HEK293 (cell line): ENCODE measurements around the gene ICAM5.
A peak's percentile ranks its signal among the peaks of the same experiment; 100 is the strongest.

Experiments used
- CTCF ChIA-PET: fragments of 350-600 bp; formaldehyde crosslinking; extraction: SDS; loops from one replicate; lab custom pipeline; 2021; ENCODE audit warnings: antibody characterized with exemption; lab: Yijun Ruan, JAX
- POLR2A ChIA-PET: fragments of 300-600 bp; formaldehyde crosslinking; extraction: SDS; loops from one replicate; lab custom pipeline; 2020; ENCODE audit warnings: antibody characterized with exemption, inconsistent platforms; lab: Yijun Ruan, JAX
- H3K27ac ChIP-seq: fragments of 200-500 bp; sonication (Bioruptor generic); 2 replicates; pipeline ENCODE4 v1.5.1; 2014; ENCODE audit warnings: low read depth, low read length, control low read depth, inconsistent platforms; ENCODE audit errors: extremely low read depth
- H3K36me3 ChIP-seq, 2 experiments: fragments of 200-500 bp in 1 of 2; sonication (Bioruptor generic) in 1 of 2; 1 replicate in 1 of 2; 2 replicates in 1 of 2; pipeline ENCODE4 v1.5.1; 2014 to 2017; ENCODE audit warnings: inconsistent platforms in 2 of 2, low read length in 2 of 2; ENCODE audit not compliant: control insufficient read depth in 2 of 2, insufficient read depth in 1 of 2
- H3K4me1 ChIP-seq: fragments of 200-500 bp; sonication (Bioruptor generic); 2 replicates; pipeline ENCODE4 v1.5.1; 2014; ENCODE audit warnings: mild to moderate bottlenecking, low read length, inconsistent platforms; ENCODE audit not compliant: control insufficient read depth, insufficient read depth
- H3K4me3 ChIP-seq: 2 replicates; pipeline ENCODE4 v1.5.1; 2011; ENCODE audit warnings: low read depth, mild to moderate bottlenecking, control low read depth, low read length, moderate library complexity
- H3K9me3 ChIP-seq: fragments of 200-500 bp; sonication (Bioruptor generic); 2 replicates; pipeline ENCODE4 v1.5.1; 2014; ENCODE audit warnings: low read depth, low read length, inconsistent platforms; ENCODE audit not compliant: control insufficient read depth, insufficient read depth
- IKZF3 ChIP-seq: fragments of 450-650 bp; IDR thresholded peaks from 2 replicates; pipeline ENCODE4 v1.5.0; 2018; ENCODE audit warnings: missing biosample characterization, mild to moderate bottlenecking, missing genetic modification characterization, moderate library complexity
- PRDM1 ChIP-seq: fragments of 450-650 bp; formaldehyde crosslinking; IDR thresholded peaks from 2 replicates; pipeline ENCODE4; 2016; ENCODE audit warnings: missing biosample characterization, missing genetic modification characterization
- SALL2 ChIP-seq: fragments of 450-650 bp; formaldehyde crosslinking; IDR thresholded peaks from 2 replicates; pipeline ENCODE4 v1.5.0; 2017; ENCODE audit warnings: missing biosample characterization, mild to moderate bottlenecking, missing genetic modification characterization, borderline replicate concordance
- SP7 ChIP-seq: fragments of 450-650 bp; formaldehyde crosslinking; IDR thresholded peaks from 2 replicates; pipeline ENCODE4 v1.5.1; 2016; ENCODE audit warnings: missing biosample characterization, missing genetic modification characterization
- ZIC2 ChIP-seq: fragments of 450-650 bp; formaldehyde crosslinking; IDR thresholded peaks from 2 replicates; pipeline ENCODE4 v1.5.1; 2016; ENCODE audit warnings: missing biosample characterization, missing genetic modification characterization
- ZNF146 ChIP-seq: fragments of 450-650 bp; formaldehyde crosslinking; IDR thresholded peaks from 2 replicates; pipeline ENCODE4 v1.5.1; 2016; ENCODE audit warnings: missing biosample characterization, missing genetic modification characterization
- ZNF155 ChIP-seq: fragments of 450-650 bp; formaldehyde crosslinking; IDR thresholded peaks from 2 replicates; pipeline ENCODE4 v1.5.1; 2016; ENCODE audit warnings: missing biosample characterization, missing genetic modification characterization
- ZNF16 ChIP-seq: fragments of 450-650 bp; formaldehyde crosslinking; IDR thresholded peaks from 2 replicates; pipeline ENCODE4 v1.5.1; 2016; ENCODE audit warnings: low read depth, missing biosample characterization, missing genetic modification characterization
- ZNF2 ChIP-seq: fragments of 450-650 bp; formaldehyde crosslinking; IDR thresholded peaks from 2 replicates; pipeline ENCODE4 v1.5.1; 2016; ENCODE audit warnings: missing biosample characterization, missing genetic modification characterization
- ZNF350 ChIP-seq: fragments of 450-650 bp; formaldehyde crosslinking; IDR thresholded peaks from 2 replicates; pipeline ENCODE4 v1.5.0; 2017; ENCODE audit warnings: missing biosample characterization, mild to moderate bottlenecking, missing genetic modification characterization
- ZNF37A ChIP-seq: fragments of 450-650 bp; IDR thresholded peaks from 2 replicates; pipeline ENCODE4 v1.5.1; 2018; ENCODE audit warnings: missing biosample characterization, missing genetic modification characterization
- ZNF416 ChIP-seq: fragments of 450-650 bp; formaldehyde crosslinking; IDR thresholded peaks from 2 replicates; pipeline ENCODE4 v1.5.1; 2016; ENCODE audit warnings: missing biosample characterization, missing genetic modification characterization
- ZNF585B ChIP-seq: fragments of 450-650 bp; formaldehyde crosslinking; IDR thresholded peaks from 2 replicates; pipeline ENCODE4 v1.5.1; 2016; ENCODE audit warnings: missing biosample characterization, missing genetic modification characterization
- ZNF792 ChIP-seq: fragments of 450-650 bp; formaldehyde crosslinking; IDR thresholded peaks from 2 replicates; pipeline ENCODE4 v1.5.1; 2016; ENCODE audit warnings: missing biosample characterization, missing genetic modification characterization
- TF ChIP-seq, protein P1 (sequence below): fragments of 450-650 bp; formaldehyde crosslinking; optimal IDR thresholded peaks from 2 replicates; pipeline ENCODE3; 2016; ENCODE audit warnings: missing biosample characterization, mild to moderate bottlenecking, missing genetic modification characterization
- TF ChIP-seq, protein P2 (sequence below): fragments of 450-650 bp; formaldehyde crosslinking; IDR thresholded peaks from 2 replicates; pipeline ENCODE4 v1.5.1; 2016; ENCODE audit warnings: missing biosample characterization, missing genetic modification characterization, low read depth
- TF ChIP-seq, protein P3 (sequence below): fragments of 450-650 bp; formaldehyde crosslinking; IDR thresholded peaks from 2 replicates; pipeline ENCODE4 v1.5.1; 2017; ENCODE audit warnings: missing biosample characterization, missing genetic modification characterization

ICAM5 gene

DNA sequence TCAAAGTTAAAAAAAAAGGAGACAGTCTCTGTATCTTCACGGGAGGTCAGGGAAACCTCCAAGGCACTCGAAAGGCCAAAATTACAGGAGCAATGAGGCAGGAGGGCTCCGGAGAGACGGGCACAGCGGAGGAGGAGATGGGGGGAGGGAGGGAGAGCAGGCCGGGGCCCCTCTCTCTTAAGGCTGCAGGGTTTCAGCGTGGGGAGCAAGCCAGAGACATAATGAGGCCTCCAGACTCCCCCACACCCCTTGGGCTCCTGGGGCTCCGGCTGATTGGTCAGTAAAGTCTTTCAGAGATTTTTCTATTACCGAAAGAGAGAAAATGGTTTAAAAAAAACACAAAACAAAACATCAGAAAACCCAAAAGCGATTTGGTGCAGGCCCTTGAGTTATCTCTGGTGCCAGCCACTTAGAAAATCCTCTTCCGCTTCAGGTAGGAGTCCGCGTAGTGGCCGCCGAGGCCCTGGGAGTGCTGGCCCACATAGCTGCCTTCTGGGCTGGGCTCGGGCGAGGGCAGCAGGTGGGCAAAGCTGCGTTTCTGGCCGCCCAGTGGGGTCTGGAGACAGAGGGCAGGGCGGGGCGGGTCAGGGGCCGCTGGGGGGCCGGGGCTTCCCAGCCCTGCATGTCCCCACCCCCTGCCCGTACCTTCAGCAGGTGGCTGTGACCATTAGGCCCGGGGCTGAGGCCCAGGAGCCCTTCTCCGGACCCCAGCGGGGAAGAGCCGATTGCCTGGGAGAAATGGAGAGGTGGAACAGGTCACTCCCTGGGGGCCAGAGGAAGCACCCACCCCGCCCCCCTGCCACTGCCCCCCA, 27.5 kb downstream of the ICAM5 start:
- POLR2A ChIA-PET, result interaction anchor here (0.7 to 1.6 kb wide), 6 partner anchors 16 to 206 kb away, joined by 3 to 6 read pairs (median 4); partner anchors contain the start of genes ICAM5, P2RY11, RAVER1 and TYK2
- H3K9me3 ChIP-seq, result no peaks in the 10 kb centered on the region
- no peak overlapping the region; the same call in 1 of the 2 replicates for H3K27ac ChIP-seq
- peaks cover 13 to 69% of the 10 kb centered on the region in 2 experiments; a peak in 2 of 3 replicates for H3K36me3 ChIP-seq
- no peak overlapping the region for H3K4me3 ChIP-seq
- H3K4me1 ChIP-seq, result peaks cover 3% of the 10 kb centered on the region
- CTCF ChIA-PET, result interaction anchor here (0.6 to 1.1 kb wide), 3 partner anchors 18 to 71 kb away, joined by 3 to 6 read pairs (median 4); no protein-coding TSS in a partner anchor
- TF ChIP-seq ZIC2 (tag by site-specific recombination) (no peak), IKZF3 (tag by site-specific recombination) (0 out of 2 replicates have a peak, but pooled peaks have one; percentile 14)

DNA sequence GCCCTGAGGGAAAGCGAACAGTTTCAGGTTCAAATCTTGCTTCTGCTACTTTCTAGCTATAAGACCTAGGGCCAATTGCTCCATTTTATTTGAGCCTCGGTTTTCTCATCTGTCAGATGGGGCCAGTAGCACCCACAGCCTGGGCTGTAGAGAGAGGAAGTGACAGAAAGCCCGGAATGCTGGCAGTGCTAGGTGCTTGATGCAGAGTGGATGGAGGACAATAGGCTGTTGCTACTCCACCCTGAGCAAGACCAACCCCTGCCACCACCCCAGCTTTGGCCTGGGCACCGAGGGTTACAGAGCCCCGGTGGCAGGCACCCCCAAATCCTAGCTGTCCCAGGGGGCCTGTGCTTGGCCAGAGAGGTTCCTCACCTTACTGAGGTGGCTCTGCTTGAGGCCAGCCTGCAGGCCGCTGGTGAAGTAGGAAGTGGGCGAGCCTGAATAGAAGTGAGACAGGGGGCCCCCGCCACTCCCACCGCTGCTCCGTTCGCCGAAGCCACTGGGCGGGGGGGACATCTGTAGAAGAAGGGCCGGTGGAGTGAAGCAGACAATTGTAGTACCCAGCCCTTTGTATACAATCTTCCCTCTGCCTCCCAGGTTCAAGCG, 28.2 kb downstream of the ICAM5 start:
- POLR2A ChIA-PET, result interaction anchor here (1.1 to 1.5 kb wide), 3 partner anchors 27 to 62 kb away, joined by 4 read pairs; partner anchors contain the start of genes ICAM5 and TYK2
- Histone ChIP-seq H3K9me3 (no peaks in the 10 kb centered on the region), H3K36me3 (peaks cover 13 to 75% of the 10 kb centered on the region in 2 experiments; a peak in 2 of 3 replicates), H3K4me1 (peaks cover 3% of the 10 kb centered on the region), H3K4me3 (no peak overlapping the region), H3K27ac (no peak overlapping the region)
- TF ChIP-seq, protein P1, sequence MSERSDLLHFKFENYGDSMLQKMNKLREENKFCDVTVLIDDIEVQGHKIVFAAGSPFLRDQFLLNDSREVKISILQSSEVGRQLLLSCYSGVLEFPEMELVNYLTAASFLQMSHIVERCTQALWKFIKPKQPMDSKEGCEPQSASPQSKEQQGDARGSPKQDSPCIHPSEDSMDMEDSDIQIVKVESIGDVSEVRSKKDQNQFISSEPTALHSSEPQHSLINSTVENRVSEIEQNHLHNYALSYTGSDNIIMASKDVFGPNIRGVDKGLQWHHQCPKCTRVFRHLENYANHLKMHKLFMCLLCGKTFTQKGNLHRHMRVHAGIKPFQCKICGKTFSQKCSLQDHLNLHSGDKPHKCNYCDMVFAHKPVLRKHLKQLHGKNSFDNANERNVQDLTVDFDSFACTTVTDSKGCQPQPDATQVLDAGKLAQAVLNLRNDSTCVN (tag by site-specific recombination), result no peak
- TF ChIP-seq ZNF155 (tag by site-specific recombination) (no peak), ZNF2 (tag by site-specific recombination) (no peak), PRDM1 (no peak), ZNF350 (tag by site-specific recombination) (no peak), SP7 (tag by site-specific recombination) (no peak), ZNF585B (tag by site-specific recombination) (no peak), ZNF37A (tag by site-specific recombination) (no peak), ZNF792 (tag by site-specific recombination) (no peak), ZNF146 (tag by site-specific recombination) (no peak), ZNF416 (no peak), ZNF16 (tag by site-specific recombination) (no peak), SALL2 (no peak)
- TF ChIP-seq, protein P2, sequence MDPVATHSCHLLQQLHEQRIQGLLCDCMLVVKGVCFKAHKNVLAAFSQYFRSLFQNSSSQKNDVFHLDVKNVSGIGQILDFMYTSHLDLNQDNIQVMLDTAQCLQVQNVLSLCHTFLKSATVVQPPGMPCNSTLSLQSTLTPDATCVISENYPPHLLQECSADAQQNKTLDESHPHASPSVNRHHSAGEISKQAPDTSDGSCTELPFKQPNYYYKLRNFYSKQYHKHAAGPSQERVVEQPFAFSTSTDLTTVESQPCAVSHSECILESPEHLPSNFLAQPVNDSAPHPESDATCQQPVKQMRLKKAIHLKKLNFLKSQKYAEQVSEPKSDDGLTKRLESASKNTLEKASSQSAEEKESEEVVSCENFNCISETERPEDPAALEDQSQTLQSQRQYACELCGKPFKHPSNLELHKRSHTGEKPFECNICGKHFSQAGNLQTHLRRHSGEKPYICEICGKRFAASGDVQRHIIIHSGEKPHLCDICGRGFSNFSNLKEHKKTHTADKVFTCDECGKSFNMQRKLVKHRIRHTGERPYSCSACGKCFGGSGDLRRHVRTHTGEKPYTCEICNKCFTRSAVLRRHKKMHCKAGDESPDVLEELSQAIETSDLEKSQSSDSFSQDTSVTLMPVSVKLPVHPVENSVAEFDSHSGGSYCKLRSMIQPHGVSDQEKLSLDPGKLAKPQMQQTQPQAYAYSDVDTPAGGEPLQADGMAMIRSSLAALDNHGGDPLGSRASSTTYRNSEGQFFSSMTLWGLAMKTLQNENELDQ (tag by site-specific recombination), result no peak
- TF ChIP-seq, protein P3, sequence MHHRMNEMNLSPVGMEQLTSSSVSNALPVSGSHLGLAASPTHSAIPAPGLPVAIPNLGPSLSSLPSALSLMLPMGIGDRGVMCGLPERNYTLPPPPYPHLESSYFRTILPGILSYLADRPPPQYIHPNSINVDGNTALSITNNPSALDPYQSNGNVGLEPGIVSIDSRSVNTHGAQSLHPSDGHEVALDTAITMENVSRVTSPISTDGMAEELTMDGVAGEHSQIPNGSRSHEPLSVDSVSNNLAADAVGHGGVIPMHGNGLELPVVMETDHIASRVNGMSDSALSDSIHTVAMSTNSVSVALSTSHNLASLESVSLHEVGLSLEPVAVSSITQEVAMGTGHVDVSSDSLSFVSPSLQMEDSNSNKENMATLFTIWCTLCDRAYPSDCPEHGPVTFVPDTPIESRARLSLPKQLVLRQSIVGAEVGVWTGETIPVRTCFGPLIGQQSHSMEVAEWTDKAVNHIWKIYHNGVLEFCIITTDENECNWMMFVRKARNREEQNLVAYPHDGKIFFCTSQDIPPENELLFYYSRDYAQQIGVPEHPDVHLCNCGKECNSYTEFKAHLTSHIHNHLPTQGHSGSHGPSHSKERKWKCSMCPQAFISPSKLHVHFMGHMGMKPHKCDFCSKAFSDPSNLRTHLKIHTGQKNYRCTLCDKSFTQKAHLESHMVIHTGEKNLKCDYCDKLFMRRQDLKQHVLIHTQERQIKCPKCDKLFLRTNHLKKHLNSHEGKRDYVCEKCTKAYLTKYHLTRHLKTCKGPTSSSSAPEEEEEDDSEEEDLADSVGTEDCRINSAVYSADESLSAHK (tag by site-specific recombination), result no peak
- CTCF ChIA-PET, result interaction anchor here (0.6 to 1.1 kb wide), 3 partner anchors 18 to 70 kb away, joined by 3 to 6 read pairs (median 4); no protein-coding TSS in a partner anchor
